ENCODE results near the gene PRSS22.

Gene PRSS22

GRCh38 chr16:2879854-2880508, 22.0 kb upstream of the PRSS22 start:
- no peak for DNase-seq

GRCh38 chr16:2874912-2875362, 17.0 kb upstream of the PRSS22 start:
- DNase-seq, result peak; percentile 69

DNA sequence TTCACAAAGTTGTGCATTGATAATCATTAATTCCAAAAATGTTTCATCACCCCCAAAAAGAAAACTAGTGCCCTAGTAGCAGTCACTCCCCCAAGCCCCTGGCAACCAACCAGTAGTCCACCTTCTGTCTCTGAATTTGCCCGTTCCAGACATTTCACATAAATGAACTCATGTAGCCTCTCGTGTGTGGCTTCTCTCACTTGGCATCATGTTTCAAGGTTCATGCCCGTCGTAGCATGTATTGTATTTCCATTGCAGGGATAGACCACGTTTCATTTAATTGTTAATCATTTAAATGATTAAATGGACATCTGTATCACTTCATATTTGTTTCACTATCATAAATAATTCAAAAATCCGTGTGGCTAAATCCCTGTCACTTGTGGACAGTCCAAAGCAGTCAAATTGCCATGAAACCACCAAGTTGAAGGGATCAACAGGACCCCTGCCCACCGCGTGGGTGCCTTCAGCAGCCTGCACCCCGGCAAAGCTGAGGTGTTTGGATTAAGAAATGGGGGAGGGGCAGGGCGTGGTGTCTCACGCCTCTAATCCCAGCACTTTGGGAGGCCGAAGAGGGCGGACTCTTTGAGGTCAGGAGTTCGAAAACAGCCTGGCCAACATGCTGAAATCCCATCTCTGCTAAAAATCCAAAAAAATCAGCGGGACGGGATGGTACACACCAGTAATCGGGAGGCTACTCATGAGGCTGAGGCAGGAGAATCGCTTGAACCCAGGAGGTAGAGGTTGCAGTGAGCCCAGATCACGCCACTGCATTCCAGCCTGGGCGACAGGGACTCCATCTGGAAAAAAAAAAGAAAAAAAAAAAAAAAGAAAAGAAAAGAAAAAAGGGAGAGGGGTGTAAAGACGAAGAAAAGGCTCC, 16.3 kb upstream of the PRSS22 start:
- DNase-seq, result no peak

DNA sequence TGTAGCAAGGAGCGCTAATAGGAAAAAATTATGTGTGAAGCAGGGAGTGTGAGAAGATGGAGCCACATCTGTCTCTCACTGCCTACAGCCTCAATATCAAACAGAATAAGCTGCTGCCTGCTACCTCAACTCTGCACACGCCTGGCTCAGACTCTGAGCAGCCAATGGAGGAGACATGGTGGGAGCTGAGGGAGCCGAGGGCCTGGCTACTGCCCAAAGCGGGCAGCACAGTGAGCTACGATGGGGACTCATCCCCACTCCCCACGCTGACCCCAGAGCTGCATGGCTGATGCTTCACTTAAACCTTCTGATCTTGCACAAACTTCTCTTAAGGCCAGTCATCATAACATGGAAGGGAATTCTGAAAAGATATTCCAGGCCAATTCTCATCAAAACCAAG, 14.0 kb upstream of the PRSS22 start:
- DNase-seq, result no peak

GRCh38 chr16:2867987-2868789, 10.2 kb upstream of the PRSS22 start:
- DNase-seq, result peak; percentile 94

GRCh38 chr16:2867661-2867986, 9.7 kb upstream of the PRSS22 start:
- DNase-seq, result no peak

- no peak for DNase-seq
These were observed 8.5 kb upstream of the PRSS22 start for GRCh38 chr16:2866431-2866830.

- no peak for DNase-seq
These were observed 7.7 kb upstream of the PRSS22 start for GRCh38 chr16:2865651-2866050.

GRCh38 chr16:2860826-2861567, 3.0 kb upstream of the PRSS22 start:
- no peak for DNase-seq

- DNase-seq, result no peak
These were observed 1.8 kb upstream of the PRSS22 start for GRCh38 chr16:2859686-2860265.

GRCh38 chr16:2858245-2859025, 465 bp upstream of the PRSS22 start:
- peak; percentile 34 for DNase-seq

DNA sequence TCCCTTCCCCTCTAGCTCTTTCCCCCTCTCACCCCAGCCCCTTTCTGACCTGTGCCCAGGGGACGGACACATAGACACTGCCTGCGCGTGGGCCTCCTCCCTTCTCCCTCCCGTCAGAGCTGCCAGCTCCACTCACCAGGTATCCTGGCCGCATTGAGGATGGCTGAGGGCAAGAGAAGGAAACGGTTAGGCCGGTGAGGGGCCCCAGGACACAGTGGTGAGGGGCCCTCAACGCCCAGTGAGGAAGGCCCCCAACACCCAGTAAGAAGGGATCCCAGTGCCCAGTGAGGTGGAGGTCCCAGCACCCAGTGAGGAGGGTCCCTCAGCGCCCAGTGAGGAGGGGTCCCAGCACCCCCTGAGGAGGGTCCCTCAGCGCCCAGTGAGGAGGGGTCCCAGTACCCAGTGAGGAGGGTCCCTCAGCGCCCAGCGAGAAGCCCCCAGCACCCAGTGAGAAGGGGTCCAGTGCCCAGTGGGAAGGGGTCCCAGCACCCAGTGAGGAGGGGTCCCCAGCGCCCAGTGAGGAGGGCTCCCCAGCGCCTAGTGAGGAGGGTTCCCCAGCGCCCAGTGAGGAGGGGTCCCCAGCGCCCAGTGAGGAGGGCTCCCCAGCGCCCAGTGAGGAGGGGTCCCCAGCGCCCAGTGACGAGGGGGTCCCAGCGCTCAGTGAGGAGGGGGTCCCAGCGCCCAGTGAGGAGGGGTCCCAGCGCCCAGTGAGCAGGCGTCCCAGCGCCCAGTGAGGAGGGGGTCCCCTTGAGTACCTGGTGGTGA, 1.1 kb downstream of the PRSS22 start:
- no peak for DNase-seq

- DNase-seq, result peak; percentile 51
These were observed 1.8 kb downstream of the PRSS22 start for GRCh38 chr16:2856061-2856670.

GRCh38 chr16:2855536-2855935, 2.4 kb downstream of the PRSS22 start:
- no peak for DNase-seq

DNA sequence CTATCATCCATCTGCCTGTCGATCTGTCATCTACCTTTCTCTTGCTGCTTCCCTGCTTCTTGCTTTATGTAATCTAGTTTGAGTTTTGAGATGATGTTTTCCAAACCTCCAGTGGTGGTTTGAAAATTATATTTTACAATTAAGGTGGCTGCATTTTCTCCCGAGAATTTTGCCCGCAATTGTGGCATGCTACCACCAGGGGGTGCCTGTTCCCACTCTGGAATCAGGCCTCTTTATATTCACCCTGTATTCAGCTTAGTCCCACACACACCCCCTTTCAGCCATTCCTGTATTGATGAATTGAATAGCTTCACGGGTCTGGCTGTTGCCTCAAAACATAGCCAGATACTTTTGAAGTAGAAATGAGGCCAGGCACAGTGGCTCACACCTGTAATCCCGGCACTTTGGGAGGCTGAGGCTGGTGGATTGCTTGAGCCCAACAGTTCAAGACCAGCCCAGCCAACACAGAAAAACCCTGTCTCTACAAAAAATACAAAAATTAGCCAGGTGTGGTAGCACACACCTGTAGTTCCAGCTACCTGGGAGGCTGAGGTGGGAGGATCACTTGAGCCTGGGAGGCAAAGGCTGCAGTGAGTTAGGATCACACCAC, 3.2 kb downstream of the PRSS22 start:
- no peak for DNase-seq

DNA sequence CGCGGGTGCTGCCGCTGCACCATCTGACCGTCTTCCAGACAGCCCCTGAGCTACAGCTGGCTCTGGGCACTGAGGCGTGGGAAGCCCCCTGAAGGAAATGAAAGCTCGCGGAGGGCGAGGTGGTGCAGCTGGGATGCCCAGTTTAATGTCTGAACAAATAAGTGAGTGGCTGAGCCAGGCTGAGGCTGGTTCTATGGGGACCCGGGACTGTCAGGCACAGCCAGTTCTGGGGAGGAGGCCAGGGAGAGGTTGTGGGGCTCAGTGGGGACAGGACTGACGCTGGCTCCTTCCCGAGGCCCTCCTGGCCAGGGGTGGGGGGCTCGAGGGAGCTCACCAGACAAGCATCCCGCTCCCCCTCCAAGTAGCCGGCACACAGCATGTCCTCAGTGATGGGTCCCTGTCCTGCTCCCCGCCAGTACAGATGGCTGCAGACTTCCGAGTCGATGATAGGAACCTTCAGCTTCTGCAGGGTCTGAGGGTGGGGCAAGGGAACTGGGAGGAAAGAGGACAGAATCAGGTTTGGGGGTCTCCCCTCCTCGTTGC, 4.4 kb downstream of the PRSS22 start:
- no peak for DNase-seq

DNA sequence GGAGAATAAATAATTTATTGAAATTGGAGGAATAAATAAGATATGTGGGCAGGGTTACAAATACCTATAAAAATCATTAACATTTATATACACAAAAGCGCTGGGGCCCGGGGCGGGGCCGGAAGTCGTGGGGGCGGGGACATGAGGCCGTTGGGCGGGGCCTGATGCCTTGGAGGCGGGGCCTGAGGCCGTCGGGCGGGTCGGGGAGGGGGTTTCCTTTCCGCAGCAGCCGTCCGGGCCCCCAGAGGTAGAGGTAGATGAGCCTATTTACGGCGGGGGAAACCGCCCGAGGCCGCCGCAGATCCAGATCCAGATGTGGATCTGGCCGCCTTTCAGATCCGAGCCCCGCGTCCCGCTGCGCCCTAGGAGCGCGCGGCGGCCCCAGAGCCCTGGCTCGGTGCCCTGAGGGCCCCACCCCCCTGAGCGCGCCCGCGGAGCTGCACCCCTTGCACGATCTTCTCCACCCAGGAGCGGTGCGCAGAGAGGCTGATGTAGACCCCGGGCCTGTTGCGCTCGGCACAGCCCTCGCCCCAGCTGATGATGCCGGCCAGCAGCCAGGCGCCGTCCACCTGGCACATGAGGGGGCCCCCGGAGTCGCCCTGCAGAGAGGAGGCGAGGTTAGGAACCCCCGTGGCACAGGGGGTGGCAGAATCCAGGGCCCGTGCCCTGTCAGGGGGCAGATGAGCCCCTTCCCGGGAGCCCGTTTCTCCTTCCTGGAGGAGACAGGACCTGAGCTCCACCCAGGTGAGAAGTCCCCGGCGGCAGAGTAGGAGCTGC, 5.1 kb downstream of the PRSS22 start:
- no peak for DNase-seq

DNA sequence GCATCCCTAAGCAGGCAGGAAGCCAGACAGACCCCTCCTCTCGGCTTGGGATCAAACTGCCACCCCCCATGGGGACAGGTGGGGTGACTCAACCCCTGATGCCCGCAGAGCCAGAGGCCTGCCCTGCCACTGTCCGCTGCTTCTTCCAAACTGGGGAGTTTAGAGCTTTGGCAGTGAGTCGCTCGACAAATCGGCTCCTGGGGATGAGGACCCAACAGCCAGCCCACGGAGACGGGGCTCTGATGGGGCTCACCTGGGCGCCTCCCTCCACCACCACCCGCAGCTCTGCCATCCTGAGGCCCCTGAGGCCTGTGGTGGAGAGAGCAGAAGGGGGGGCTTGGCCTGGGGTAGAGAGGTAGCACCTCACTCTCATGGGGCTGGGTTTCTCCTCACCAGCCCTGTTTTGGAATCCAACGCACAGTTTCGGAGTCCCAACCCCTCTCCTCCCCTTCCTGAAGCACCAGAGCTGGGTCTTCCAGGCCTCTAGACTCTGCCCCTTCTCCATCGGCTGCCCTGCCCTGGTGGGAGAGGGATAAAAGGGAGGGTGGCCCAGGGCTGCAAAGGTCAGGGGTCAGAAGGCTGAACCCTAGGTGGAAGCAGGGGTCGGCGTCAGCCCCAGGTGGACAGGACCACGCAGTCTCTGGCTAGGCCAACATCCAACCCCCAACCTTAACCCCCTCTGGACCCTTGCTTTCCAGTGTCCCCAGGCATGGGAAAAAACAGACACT, 5.8 kb downstream of the PRSS22 start:
- DNase-seq, result no peak
